HL-60/S4 (cell line): ENCODE measurements around the gene RNASE12.

Source experiments
- in situ Hi-C: fragments of 300-500 bp; cut with MboI; formaldehyde crosslinking; loops from 2 replicates; pipeline ENCODE4 v1.14.3; 2022; ENCODE audit warnings: low sequenced_read_pairs

Gene RNASE12

GRCh38 chr14:20550926-20551325, 40.2 kb downstream of the RNASE12 start:
- in situ Hi-C loops = no loop called here

GRCh38 chr14:20548414-20549158, 42.6 kb downstream of the RNASE12 start:
- in situ Hi-C loops = no loop called here

- in situ Hi-C loops = no loop called here
Observed at GRCh38 chr14:20546877-20547276, 44.3 kb downstream of the RNASE12 start.
